Measurements from ENCODE around the gene LAMA3.

DNA sequence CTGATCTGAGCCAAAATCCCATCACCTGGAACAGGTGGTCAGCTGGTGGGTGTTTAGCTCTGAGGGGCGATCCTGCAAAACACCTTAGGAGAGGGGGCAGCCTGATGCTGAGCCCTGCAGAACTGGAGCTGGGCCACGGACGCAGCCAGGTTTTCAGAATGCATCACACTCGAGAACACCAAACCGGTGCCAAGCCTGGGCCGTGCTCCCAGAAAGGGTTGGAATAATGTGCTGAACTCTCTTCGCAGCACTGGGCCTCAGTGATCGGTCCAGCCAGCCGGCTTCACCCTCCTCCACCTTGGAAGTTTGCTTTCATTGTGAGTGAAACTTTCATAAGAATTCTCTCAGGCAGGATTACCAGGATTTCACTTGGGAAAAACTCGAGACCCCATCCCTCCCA, 268.8 kb downstream of the LAMA3 start:
- TF ChIP-seq, protein P1, sequence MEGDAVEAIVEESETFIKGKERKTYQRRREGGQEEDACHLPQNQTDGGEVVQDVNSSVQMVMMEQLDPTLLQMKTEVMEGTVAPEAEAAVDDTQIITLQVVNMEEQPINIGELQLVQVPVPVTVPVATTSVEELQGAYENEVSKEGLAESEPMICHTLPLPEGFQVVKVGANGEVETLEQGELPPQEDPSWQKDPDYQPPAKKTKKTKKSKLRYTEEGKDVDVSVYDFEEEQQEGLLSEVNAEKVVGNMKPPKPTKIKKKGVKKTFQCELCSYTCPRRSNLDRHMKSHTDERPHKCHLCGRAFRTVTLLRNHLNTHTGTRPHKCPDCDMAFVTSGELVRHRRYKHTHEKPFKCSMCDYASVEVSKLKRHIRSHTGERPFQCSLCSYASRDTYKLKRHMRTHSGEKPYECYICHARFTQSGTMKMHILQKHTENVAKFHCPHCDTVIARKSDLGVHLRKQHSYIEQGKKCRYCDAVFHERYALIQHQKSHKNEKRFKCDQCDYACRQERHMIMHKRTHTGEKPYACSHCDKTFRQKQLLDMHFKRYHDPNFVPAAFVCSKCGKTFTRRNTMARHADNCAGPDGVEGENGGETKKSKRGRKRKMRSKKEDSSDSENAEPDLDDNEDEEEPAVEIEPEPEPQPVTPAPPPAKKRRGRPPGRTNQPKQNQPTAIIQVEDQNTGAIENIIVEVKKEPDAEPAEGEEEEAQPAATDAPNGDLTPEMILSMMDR (IDR thresholded peaks at IDR 0.05): no peak
- no peak for TF ChIP-seq POLR2A (IDR thresholded peaks at IDR 0.05)
